Measurements from ENCODE around the gene KRTAP10-1.
"Not testable (repeated sequence)": the region's sequence is repeated elsewhere in the genome, so short reads cannot be mapped to it uniquely, and the experiment has no call there.

Gene KRTAP10-1

DNA sequence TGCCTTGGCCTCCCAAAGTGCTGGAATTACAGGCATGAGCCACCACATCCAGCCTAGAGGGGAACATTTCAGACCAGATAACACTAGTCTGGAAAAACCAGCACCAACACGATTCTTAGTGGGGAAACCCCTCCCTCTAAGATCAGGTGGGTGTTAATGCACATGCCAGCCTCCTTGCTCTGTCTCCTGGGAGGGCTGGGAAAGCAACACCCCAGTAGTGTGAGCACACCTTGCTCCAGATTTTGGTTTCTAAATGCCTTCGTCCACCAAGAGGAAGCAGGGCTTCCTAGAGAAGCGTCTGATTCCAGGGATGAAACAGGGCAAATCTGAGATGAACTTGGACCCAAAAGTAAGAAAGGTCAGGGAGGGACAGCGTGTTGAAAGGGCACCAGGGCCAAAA, 31.3 kb upstream of the KRTAP10-1 start:
- no peak for DNase-seq (ENCODE audit: low read depth in 2 of 2)

GRCh38 chr21:44569861-44570517, 30.0 kb upstream of the KRTAP10-1 start:
- no peak for DNase-seq (ENCODE audit: low read depth in 2 of 2)

GRCh38 chr21:44568667-44569556, 28.9 kb upstream of the KRTAP10-1 start:
- no peak for DNase-seq (ENCODE audit: low read depth in 2 of 2)

DNA sequence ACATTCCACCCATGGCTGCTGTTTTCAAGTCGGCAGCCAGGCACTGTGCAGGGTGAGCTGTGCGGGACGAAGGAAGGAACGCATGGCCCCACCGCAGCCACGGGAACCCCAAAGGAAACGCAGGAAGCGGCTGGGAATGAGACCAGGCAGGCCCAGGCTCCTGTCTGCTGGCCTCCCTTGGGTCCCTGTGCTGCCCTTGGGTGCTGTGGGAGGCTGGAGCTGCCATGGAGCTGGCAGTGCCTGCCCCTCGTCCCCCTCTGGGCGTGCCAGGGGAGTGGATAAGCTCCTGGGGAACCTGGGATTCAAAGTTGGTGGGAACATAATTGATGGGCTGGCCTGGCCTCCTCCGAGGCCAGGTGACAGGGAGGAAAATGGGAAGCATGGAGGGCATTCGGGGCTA, 28.3 kb upstream of the KRTAP10-1 start:
- no peak for DNase-seq (ENCODE audit: low read depth in 2 of 2)

- DNase-seq (ENCODE audit: low read depth in 2 of 2): no peak
These were observed 27.6 kb upstream of the KRTAP10-1 start for GRCh38 chr21:44567481-44568171.

DNA sequence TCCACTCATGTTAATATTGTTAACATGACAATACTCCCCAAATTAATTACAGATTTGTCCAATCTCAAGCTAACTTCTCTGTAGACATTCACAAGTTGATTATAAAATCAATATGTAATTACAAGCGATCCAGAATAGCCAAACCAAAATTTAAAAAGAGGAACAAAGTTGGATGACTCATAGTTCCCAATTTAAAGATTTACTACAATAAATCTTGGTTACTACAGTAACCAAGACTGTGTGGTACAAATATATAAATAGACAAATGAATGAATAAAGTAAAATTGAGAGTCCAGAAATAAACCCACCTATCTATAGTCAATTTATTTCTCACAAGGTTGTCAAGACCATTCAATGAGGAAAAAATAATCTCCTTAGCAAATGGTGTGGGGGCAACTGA, 26.4 kb upstream of the KRTAP10-1 start:
- DNase-seq (ENCODE audit: low read depth in 2 of 2): no peak

- no peak for DNase-seq (ENCODE audit: low read depth in 2 of 2)
These were observed 25.0 kb upstream of the KRTAP10-1 start for GRCh38 chr21:44564886-44565598.

- DNase-seq (ENCODE audit: low read depth in 2 of 2): no peak
These were observed 24.1 kb upstream of the KRTAP10-1 start for GRCh38 chr21:44564099-44564498.

- no peak for DNase-seq (ENCODE audit: low read depth in 2 of 2)
These were observed 18.7 kb upstream of the KRTAP10-1 start, which contains the start of gene KRTAP10-3 for GRCh38 chr21:44558695-44559094. TSS of gene KRTAP10-3 (minus strand) at chr21:44558795. CDS start at chr21:44558715, 80 bp downstream.

DNA sequence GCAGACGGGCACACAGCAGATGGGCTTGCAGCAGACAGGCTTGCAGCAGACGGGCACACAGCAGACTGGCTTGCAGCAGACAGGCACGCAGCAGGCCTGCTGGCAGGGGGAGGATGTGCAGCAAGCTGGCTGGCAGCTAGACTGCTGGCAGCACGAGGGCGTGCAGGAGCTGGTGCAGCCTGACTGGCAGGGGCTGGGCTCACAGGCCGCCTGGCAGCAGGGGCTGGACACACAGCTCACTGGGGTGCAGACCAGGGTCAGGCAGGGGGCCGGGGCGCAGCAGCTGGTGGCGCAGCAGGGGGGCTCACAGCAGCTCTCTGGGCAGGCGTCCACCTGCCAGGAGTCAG, 18.3 kb upstream of the KRTAP10-1 start:
- not testable (repeated sequence) for DNase-seq (ENCODE audit: low read depth in 2 of 2)

GRCh38 chr21:44557491-44558328, 17.7 kb upstream of the KRTAP10-1 start:
- no peak for DNase-seq (ENCODE audit: low read depth in 2 of 2)

DNA sequence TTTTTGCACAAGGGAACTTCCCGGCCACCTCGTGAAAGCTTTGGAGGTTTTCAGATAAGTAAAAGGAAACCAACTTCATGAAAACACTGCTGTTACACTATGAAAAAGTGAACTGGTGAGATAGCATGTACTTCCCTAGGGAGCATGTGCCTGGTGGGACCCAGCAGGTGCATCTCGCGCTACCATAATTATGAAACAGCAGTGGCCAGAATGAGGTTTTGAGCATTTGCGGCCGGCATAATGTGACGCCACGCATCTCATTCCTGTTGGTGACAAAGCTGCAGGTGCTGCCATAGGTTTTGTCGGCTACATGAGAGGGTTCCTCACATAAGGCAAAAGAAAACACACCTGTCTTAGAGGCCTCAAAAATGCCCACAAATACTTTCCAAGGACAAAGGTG, 16.9 kb upstream of the KRTAP10-1 start:
- DNase-seq (ENCODE audit: low read depth in 2 of 2): no peak

DNA sequence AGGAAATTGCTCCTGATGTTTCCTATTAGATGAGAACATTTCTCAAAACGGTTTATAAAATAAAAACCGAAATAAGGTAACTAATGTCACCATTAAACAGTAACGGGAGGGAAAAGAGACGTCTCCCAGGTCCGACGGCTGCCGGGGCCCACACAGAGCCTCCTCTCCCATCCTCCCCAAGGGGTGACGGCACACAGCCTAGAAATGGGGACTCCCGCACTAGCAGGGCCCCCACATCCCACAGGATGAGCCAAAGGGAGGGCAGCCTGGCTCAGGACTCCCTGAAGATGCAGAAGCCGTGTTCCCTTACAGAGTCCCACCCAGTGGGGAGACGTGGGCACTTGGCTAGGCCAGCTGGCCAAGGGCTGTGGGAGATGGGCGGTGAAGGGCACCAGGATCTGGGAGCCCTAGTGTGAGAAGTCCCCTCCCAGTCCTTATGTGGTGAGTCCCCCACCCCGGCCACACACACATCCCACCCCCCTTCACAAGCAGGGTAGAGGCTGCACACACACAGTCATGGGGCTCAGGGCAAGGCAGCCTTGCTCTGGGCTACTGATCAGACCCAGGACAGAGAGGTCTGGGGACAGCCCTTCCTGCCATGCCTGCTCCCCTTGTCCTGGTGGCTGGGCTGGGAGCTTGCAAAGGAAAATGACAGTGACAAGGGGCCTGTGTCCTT, 15.3 kb upstream of the KRTAP10-1 start:
- no peak for DNase-seq (ENCODE audit: low read depth in 2 of 2)

- no peak for DNase-seq (ENCODE audit: low read depth in 2 of 2)
These were observed 12.7 kb upstream of the KRTAP10-1 start for GRCh38 chr21:44552681-44553080.

DNA sequence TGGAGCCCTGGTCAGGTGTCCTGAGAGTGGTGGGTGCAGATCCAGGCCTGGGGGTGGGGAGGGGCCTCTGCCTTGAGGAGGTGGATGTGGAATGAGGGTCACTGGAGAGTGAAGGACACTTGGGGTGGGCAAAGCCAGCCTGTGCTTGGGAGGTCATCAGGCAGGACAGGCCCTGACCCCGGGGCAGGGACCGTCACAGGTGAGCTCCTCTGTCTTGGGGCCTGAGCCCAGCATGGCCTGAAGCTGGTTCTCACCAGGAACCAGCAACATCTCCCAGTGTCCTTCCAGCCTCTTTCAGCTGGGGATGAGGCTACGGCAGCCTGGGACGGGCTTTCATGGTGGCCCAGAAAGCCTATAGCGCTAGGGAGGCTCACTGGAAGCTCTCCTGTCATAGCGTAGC, 12.1 kb upstream of the KRTAP10-1 start:
- no peak for DNase-seq (ENCODE audit: low read depth in 2 of 2)

GRCh38 chr21:44551340-44551961, 11.5 kb upstream of the KRTAP10-1 start, which contains the start of gene KRTAP10-2:
TSS of gene KRTAP10-2 (minus strand) at chr21:44551505. CDS start at chr21:44551458, 47 bp downstream.
- no peak for DNase-seq (ENCODE audit: low read depth in 2 of 2)

- no peak for DNase-seq (ENCODE audit: low read depth in 2 of 2)
These were observed 10.8 kb upstream of the KRTAP10-1 start for GRCh38 chr21:44550807-44551206.

DNA sequence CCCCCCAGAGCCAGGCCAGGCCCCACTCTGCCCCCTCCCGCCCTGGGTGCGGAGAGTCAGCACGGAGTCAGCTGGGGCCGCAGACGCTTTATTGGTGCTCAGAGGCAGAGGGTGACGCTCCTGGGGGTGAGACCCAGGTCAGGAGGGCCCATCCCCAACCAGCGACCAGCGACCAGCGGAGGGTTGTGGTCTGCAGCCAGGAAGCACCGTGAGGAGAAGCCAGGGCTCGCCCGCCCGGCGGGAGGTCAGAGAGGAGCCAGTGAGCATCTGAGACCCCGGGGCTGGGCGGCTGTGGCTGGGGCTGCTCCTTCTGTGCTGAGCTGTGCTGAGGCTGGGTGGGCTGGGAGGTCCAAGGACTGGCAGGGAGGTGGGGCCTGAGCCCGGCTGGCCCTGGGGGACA, 10.3 kb upstream of the KRTAP10-1 start:
- DNase-seq (ENCODE audit: low read depth in 2 of 2): not testable (repeated sequence)

DNA sequence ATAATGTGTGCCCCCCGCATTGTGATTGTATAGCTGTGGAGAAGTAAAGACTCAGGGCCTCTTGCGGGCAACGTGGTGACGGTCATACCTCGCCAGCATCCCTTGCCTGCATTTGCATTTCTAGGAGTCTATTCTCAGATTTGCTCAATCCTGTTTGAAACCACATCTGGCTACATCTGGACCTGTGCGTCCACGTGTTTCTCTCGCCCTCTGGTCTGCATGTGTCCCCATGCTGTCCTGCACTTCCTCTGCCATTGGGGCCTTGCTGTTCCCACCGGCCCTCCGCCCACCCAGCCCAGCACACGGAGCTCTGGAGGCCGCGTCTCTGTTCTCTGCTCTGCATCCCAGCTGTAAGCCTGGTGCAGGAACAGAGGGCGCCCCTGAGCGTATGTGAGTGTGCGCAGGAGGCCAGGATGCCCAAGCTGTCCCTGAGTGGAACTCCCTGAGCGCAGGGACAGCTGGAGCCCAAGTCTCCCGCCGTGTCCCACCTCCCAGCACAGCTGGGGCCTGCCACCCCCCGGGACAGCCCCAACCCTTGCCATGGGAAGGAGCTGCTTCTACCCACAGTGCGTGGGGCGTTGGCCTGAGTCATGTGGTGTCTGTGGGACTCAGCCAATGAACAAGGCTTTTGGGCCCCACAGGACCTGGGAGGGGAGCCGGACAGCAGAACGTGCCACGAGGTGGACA, 9.7 kb upstream of the KRTAP10-1 start:
- no peak for DNase-seq (ENCODE audit: low read depth in 2 of 2)

All from stimulated activated CD4-positive, alpha-beta T cell treated with anti-CD3 and anti-CD28 coated beads, Interleukin-4, amount 100 ng/mL, for 48 hours (primary cell).